EL (cell line): ENCODE results near the gene EYA4.

Experiments
- DNase-seq: peaks from one replicate; pipeline ENCODE4 v3.0.0-alpha.2; 2016

The EYA4 gene

GRCh38 chr6:133291671-133292070, 50.5 kb downstream of the EYA4 start:
- no peak for DNase-seq

GRCh38 chr6:133297657-133298056, 56.5 kb downstream of the EYA4 start:
- DNase-seq: no peak

- DNase-seq: no peak
Observed at GRCh38 chr6:133298335-133298734, 57.2 kb downstream of the EYA4 start.

DNA sequence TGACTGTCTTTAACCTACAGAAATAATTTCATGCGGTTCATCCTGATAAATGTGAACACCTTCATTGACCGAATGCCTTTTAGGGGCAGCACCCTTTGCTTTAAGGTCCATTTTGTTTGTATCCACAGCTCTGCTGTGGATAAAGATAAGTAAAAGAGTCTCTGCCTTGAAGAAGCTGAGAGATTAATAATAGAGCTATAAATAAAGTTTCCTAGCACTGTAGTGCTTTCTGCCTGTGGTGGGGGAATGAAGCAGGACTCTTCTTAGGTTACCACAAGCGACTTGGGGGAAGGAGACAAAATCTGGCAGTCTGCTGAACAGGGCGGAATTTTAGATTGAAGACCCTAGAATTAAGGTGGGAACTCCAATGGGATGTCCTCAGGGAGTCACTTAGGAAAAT, 57.6 kb downstream of the EYA4 start:
- no peak for DNase-seq

GRCh38 chr6:133300896-133301295, 59.7 kb downstream of the EYA4 start:
- DNase-seq: no peak

DNA sequence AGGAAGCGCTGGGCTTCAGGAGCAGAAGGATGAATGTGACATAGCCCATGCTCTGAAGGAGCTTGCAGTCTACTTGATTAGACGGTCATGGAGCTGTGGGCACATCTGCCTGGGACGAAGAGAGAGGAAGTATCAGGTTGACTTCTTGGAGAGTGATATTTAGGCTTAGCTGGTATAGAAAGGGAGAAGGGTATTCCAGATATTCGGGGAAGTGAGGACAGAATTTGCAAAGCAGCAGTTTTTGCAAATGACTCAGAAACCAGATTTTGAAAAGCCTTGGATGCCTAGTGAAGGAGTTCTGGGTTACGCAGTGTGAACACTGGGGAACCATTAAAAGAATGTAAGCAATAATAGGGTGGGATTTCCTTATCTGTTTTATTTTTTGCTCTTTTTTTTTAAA, 60.7 kb downstream of the EYA4 start:
- DNase-seq: no peak

DNA sequence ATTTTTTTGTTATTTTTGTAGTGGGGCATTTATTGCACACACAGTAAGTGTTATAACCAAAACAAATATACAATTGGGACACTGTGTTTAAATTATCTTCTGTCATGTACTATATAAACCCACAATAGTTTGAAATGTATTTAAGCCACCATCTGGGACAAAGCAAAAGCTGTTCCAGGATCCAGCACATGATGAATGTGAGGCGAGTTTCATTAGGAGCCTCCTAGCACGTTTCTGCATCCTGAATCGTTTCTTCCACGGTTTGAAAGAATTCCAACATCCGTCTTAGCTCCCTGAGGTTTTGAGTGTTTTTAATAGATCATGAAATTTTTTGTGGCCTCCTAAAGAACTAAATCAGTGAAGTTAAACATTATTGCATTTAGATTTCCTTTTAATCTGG, 65.8 kb downstream of the EYA4 start:
- no peak for DNase-seq

DNA sequence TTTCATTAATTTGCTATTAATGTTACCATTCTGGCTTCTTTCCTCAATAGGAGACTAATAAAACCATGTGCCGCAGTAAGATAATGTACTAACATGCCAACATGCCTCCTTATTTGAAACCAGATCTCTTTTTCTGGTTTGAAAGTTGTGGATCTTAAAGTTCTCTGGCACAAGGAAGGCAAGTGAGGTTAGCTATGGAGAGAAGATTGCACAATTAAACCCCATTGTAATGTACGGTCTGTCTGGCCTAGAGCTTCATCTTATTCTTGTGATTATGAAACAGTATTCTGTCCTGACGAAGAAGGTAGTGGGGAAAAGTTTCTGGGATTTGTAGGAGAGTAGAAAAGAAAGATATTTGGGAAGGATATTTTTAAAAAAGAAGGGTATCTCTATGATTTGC, 68.4 kb downstream of the EYA4 start:
- DNase-seq: no peak

DNA sequence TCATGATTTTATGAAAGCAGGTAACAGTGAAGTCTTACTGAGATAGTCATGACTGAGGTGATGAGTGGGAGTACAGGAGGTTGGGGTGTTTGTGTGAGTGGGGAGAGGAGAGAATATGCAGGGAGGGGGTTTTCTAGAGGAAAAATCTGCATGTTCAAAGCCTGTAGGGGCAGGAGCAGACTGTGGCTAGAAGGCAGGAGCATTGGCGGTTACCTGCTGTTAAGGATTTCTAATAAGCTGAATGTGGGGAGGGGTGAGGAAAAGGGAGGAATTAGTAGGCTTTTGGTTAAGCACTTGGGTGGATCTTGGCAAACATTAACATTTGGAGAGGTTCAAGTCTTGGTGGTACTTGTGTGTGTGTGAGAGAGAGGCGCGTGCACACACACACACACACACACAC, 70.8 kb downstream of the EYA4 start:
- no peak for DNase-seq

GRCh38 chr6:133313068-133313467, 71.9 kb downstream of the EYA4 start:
- DNase-seq: no peak

- DNase-seq: no peak
Observed at GRCh38 chr6:133314947-133315346, 73.8 kb downstream of the EYA4 start.

GRCh38 chr6:133315811-133316210, 74.7 kb downstream of the EYA4 start:
- DNase-seq: no peak

DNA sequence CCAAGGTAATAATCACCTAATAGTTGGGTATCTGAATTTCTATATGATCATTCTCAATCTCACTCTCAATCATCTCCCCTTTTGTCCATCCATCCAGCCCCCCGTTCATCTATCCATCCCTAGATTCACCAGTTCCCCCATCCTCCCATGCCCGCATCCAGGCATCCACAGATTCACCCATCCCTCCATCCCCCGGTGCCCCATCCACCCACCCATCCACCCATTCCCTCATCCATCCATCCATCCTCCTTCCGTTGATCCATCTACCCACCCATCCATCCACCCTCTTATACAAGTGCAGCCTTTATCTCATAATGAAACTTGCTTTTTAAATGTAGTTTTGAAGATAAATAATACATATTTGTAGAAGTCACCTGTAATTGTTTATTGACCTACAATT, 76.5 kb downstream of the EYA4 start:
- DNase-seq: no peak

- peak; percentile 2 for DNase-seq
Observed at GRCh38 chr6:133326584-133326983, 85.4 kb downstream of the EYA4 start.

DNA sequence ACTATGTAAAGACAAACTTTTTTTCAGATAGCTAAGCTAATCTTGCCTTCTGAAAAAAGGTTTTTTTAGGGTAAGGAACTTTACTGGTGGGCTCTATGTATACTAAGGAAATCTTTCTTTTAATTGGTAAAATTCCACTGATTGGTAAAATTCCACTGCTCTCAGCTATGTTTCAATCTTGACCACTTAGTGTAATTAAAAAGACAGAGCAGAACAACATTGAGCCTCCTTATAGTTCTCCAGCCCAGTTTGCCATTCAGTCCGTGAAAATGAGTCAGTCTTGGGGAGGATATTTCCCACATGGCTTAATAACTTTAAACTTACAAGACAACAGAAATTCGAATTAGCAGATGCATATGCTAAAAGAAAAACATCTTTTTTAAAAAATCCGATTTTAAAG, 92.7 kb downstream of the EYA4 start:
- DNase-seq: no peak

- DNase-seq: no peak
Observed at GRCh38 chr6:133337308-133337707, 96.2 kb downstream of the EYA4 start.

DNA sequence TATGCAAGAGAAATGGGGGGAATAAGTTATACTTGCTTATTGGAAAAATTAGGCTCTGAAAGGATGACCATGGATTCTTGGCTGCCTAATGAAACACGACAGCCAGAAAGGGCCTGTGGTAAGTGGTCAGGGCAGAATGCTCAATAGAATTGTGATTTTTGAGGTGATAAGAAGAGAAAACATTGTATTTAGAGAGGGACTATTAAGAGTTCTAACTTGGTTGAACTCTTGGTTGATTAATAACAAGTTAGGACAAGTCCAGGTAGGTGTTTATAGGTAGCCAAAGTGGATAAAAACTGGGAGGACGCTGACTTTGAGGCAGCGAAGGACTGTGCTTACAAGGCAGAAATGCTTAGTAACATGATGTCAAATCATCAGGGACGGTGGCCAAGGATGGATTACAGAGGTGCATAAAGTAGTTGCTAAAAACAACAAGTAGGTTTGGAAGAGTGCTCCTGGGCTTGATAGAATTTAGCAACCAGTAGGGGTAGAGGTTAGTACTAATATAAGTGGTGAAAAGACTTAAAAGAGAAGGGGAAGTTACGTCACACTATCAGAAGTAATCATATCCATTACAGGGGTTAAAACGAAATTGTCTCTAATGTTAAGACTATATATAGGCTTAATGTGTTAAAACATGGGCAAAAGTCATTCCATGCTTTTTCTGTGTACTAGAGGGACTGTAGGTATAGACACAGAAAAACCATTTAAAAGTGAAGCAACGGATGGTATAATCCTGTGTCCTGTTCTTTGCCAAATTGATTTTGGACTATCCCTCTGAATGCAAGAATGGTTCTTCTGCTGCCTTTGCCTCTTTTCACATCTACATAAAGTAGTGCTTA, 98.6 kb downstream of the EYA4 start:
- no peak for DNase-seq

GRCh38 chr6:133340557-133340956, 99.4 kb downstream of the EYA4 start:
- no peak for DNase-seq

- peak; percentile 1 for DNase-seq
Observed at GRCh38 chr6:133341607-133342158, 100.5 kb downstream of the EYA4 start.

- DNase-seq: no peak
Observed at GRCh38 chr6:133343220-133343619, 102.1 kb downstream of the EYA4 start.

- no peak for DNase-seq
Observed at GRCh38 chr6:133348846-133349245, 107.7 kb downstream of the EYA4 start.

GRCh38 chr6:133350928-133351327, 109.8 kb downstream of the EYA4 start:
- no peak for DNase-seq

- no peak for DNase-seq
Observed at GRCh38 chr6:133352046-133352445, 110.9 kb downstream of the EYA4 start.

GRCh38 chr6:133353061-133353460, 111.9 kb downstream of the EYA4 start:
- no peak for DNase-seq

DNA sequence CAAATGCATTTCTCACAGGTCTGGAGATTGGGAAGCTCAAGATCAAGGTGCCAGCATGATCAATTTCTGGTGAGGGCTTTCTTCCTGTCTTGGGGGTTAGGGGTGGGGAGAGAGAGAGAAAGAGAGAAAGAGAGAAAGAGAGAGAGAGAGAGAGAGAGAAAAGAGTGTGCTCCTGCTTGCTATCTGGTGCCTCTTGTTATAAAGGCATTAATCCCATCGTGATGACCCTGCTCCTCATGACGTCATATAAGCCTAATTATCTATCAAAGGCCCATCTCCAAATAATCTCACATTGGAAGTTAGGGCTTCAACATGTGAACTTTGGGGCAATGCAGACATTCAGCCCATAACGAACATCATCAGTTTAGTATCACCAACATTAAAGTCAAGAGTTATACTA, 114.8 kb downstream of the EYA4 start:
- no peak for DNase-seq
